Liver (tissue), 3 donors: ENCODE data around the gene RSPH6A.

ENCODE experiments used
- ATF3 ChIP-seq: IDR thresholded peaks from 2 replicates; pipeline ENCODE4 v1.6.1; 2016; ENCODE audit warnings: antibody characterized with exemption
- CTCF ChIP-seq: fragments of 150-350 bp; IDR thresholded peaks from 2 replicates; pipeline ENCODE4 v1.5.1; 2017; ENCODE audit warnings: improper control_type of control experiment, low read depth, low read length; ENCODE audit not compliant: missing input control
- EGR1 ChIP-seq, 2 donors: IDR thresholded peaks; 2 replicates each; pipeline ENCODE4 v1.6.1; 2016 to 2018; ENCODE audit warnings: antibody characterized with exemption in 2 of 2, low read depth in 2 of 2
- FOXA1 ChIP-seq: IDR thresholded peaks from 2 replicates; pipeline ENCODE4 v1.6.1; 2016; ENCODE audit warnings: antibody characterized with exemption
- GABPA ChIP-seq, 2 donors: IDR thresholded peaks in 1 of 2; conservative IDR thresholded peaks in 1 of 2; 2 replicates each; pipeline ENCODE4 v1.6.1; 2016; ENCODE audit warnings: antibody characterized with exemption in 2 of 2, mild to moderate bottlenecking in 1 of 2, moderate library complexity in 1 of 2
- HNF4G ChIP-seq: IDR thresholded peaks from 2 replicates; pipeline ENCODE4 v1.6.1; 2016; ENCODE audit warnings: antibody characterized with exemption
- JUND ChIP-seq, 2 donors: IDR thresholded peaks; 2 replicates each; pipeline ENCODE4 v1.6.1; 2016; ENCODE audit warnings: antibody characterized with exemption in 2 of 2
- MAX ChIP-seq: IDR thresholded peaks from 2 replicates; pipeline ENCODE4 v1.6.1; 2016; ENCODE audit warnings: antibody characterized with exemption
- RAD21 ChIP-seq, 2 donors: IDR thresholded peaks; 2 replicates each; pipeline ENCODE4 v1.6.1; 2016; ENCODE audit warnings: antibody characterized with exemption in 2 of 2, mild to moderate bottlenecking in 2 of 2
- REST ChIP-seq: IDR thresholded peaks from 2 replicates; pipeline ENCODE4 v1.6.1; 2016; ENCODE audit warnings: antibody characterized with exemption, mild to moderate bottlenecking
- SP1 ChIP-seq: IDR thresholded peaks from 2 replicates; pipeline ENCODE4 v1.6.1; 2018; ENCODE audit warnings: antibody characterized with exemption, mild to moderate bottlenecking
- TAF1 ChIP-seq: conservative IDR thresholded peaks from 2 replicates; pipeline ENCODE4 v1.6.1; 2016; ENCODE audit warnings: antibody characterized with exemption, mild to moderate bottlenecking
- donor health status: healthy.
- donor health status: healthy.

- TF ChIP-seq CTCF (no peak), GABPA (IDR thresholded peaks at IDR 0.05 in 1 of 2, conservative IDR thresholded peaks at IDR 0.05 in 1 of 2) (no peak), JUND (IDR thresholded peaks at IDR 0.05) (no peak), RAD21 (IDR thresholded peaks at IDR 0.05) (no peak), TAF1 (no peak), HNF4G (no peak), FOXA1 (no peak), REST (no peak), SP1 (no peak), EGR1 (IDR thresholded peaks at IDR 0.05; ENCODE audit: low read depth in 2 of 2) (no peak), ATF3 (no peak), MAX (no peak)
Measured at GRCh38 chr19:45764475-45764874, 50.6 kb downstream of the RSPH6A start.
